Stimulated activated CD4-positive, alpha-beta T cell treated with anti-CD3 and anti-CD28 coated beads, Interleukin-1b, Interleukin-23, amount 100 ng/mL, for 1 hour (primary cell): ENCODE data around the gene TMEM11.
"Not testable (repeated sequence)": the region's sequence is repeated elsewhere in the genome, so short reads cannot be mapped to it uniquely, and the experiment has no call there.

ENCODE experiments used
- DNase-seq, 2 donors: peaks; one replicate each; pipeline ENCODE4 v3.0.0-alpha.2; 2020; ENCODE audit warnings: low read depth in 2 of 2

TMEM11 gene

GRCh38 chr17:21212826-21213637 lies 929 bp downstream of the TMEM11 start:
- DNase-seq: no peak

- no peak for DNase-seq
These were observed 2.0 kb downstream of the TMEM11 start for GRCh38 chr17:21211825-21212479.

- no peak for DNase-seq
These were observed 3.4 kb downstream of the TMEM11 start for GRCh38 chr17:21210411-21211076.

- no peak for DNase-seq
These were observed 4.3 kb downstream of the TMEM11 start for GRCh38 chr17:21209511-21210175.

- DNase-seq: no peak
These were observed 5.6 kb downstream of the TMEM11 start for GRCh38 chr17:21208352-21208751.

DNA sequence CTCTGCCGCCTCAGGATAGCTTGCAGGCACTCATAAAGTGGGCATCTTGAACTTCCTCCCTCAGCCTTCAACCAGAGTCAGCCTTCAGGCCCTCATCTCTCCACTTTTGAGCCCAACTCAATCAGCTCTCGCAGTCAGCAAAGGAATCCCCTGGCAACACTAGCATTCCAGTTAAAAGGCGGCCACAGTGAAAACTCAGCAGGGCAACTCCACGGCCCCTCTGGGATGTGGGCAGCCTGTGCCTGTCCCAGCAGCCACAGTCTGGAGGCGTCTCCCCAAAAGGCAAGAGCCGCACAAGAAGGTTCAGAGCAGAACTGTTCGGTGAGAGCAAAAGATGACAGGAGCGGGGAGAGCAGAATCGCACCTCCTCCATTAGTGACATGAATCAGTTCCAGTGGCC lies 9.0 kb downstream of the TMEM11 start:
- no peak for DNase-seq

DNA sequence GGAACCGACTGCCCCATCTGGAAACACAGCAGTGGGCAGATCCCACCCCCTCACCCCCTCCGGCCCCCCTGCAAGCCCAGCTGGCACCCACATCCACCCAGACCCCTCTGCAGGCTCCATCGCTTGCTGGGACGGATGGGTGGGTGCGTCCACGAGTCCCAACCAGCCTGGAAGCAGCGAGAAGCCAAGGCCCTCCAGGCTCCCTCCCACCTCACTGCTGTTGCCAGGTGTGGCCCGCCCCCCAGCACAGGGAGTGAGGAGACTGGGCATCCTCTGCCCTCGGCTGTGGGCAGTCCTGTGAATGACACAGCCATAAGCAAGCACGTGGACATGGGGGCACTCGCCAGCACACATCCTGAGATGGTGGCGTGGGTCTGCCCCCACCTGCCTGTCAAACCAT lies 11.4 kb downstream of the TMEM11 start:
- DNase-seq: no peak

GRCh38 chr17:21201874-21202273 lies 12.1 kb downstream of the TMEM11 start:
- no peak for DNase-seq

- no peak for DNase-seq
These were observed 12.7 kb downstream of the TMEM11 start for GRCh38 chr17:21201298-21201595.

GRCh38 chr17:21200590-21201297 lies 13.2 kb downstream of the TMEM11 start:
- DNase-seq: no peak

DNA sequence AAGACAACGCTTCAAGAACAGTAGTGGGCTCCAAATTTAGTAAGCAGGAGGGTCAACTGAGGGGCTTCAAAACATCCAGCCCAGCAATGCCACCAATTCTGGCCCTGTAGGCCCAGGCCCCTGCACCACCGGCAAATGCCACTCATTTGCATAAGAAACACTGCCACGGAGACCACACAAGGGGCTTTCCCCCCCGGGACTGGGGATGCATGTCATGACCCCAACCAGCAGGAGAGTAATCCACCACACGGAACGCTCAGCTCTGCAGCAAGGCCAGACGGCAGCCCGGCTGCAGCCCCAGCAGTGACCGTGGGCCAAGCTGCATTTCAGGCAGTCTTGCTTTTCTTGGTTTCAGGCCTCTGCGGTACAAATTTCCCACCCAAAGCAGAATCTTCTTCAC lies 14.1 kb downstream of the TMEM11 start:
- DNase-seq: no peak

DNA sequence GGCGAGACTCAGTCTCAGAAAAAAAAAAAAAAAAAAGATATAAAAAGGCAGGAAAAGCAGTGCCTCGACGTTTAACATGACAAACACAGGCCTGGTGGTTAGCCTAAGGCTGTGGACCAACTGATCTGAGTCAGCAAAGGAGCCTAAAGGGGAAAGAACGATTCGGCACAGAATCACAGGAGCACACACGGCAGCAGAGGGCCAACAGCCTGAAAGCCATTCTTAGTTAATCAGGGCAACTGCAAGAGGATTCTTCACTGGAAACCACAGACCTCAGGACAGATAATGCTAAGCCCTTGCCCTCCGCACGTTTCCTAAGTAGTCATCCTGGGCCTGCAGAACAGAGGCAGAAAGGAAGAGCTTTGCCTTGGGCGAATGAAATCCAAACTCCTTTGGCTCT lies 14.7 kb downstream of the TMEM11 start:
- DNase-seq: no peak

- no peak for DNase-seq
These were observed 15.6 kb downstream of the TMEM11 start for GRCh38 chr17:21198411-21198810.

DNA sequence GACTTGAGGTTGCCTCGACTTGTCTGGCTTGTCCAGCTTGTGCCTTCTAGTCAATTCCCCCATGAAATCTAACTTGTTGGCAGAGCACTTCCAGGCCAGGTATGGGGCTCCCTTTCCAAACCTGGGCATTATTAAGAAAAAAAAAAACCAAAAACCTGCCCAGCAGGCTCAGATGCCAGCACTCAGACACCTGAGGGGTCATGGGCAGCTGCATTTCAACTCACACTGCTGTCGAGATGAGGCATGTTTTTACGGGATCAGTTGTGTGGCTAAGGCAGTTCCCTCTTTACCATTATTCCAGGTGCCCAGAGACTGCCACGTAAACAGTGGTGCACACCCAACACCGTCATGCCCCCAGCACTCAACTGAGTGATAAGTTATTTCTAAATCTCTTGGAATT lies 17.8 kb downstream of the TMEM11 start:
- no peak for DNase-seq

GRCh38 chr17:21194703-21195102 lies 19.3 kb downstream of the TMEM11 start:
- DNase-seq: no peak

DNA sequence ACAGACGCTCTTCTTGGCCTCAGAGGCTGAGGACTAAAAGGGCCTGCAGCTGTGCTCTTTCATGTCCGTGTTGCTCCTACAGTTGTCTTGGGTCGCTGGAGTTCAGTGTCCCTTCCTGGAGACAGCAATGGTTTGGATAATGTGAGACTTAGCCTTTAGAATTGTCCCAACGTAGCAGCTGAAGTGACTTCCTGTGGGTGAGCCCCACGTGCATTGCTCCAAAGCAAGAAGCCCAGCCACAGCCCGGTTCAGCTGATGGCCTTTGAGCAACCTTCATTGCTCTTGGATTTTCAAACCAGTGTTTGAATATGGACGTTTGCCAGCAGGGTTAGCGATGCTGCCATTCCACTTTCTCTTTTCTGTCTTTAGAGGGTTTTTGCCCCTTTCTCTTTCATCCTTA lies 19.7 kb downstream of the TMEM11 start:
- DNase-seq: no peak

- DNase-seq: no peak
These were observed 20.9 kb downstream of the TMEM11 start for GRCh38 chr17:21193031-21193430.

GRCh38 chr17:21192414-21192813 lies 21.5 kb downstream of the TMEM11 start:
- not testable (repeated sequence) for DNase-seq

DNA sequence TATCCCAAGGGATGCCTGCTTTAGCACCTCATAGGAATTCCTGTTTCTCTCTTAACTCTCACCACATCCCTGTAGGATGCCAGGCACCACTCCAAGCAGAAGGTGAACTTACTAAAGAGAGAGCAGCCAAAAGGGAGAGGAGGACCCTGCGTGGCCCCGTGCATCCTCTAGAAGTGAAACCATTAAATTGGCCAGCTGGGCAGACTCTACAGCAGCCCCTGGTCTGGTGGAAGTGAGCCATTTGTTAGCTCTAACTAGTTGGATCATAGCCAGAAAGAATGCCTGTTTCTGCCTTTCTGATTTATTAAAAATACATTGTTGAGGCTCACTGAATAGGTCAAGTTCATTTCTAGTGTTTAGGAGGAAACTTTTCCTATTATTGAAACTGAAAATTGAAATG lies 22.3 kb downstream of the TMEM11 start:
- DNase-seq: no peak

DNA sequence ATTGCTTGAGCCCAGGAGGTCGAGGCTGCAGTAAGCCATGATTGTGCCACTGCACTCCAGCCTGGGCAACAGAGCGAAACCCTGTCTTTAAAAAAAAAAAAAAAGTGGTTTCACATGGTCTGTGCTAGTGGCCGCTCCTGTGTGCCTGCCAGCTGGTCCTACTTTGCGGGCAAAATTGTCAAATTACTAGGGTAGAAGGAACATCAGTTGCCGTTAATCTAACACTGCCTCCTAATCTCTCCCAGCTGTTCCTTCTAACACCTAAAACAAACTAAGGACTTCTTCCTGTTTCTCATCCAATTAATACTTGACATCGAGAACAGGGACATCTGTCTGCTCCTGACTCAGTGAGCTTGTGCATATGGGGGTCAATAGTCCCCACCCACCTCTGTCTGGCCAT lies 23.9 kb downstream of the TMEM11 start:
- no peak for DNase-seq

DNA sequence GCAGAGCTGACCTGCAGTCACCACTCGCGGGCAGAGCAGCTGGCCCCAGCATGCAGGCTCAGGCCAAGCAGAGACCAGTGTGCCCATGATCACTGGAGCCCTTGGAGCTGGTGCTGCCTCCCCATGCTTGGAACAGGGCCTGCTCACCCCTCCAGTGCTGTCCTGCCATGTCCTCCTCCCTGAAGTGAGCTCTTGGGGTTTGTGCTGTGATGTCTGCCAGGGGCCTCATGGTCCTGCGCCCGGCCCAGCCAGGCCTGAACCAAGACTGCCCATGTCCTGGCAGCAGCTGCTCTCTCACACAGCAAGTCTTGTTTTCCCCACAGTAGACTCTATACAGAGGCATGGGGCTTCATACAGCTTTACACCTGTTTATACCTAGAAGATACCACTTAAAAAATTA lies 24.6 kb downstream of the TMEM11 start:
- DNase-seq: no peak
